Stimulated activated naive B cell treated with anti-CD40 and anti-IgM and Interleukin-4, amounts not matched to agents 10 μg/mL and 1 μg/mL and 100 μg/mL, for 72 hours (primary cell): Measurements from ENCODE around the gene TRMT10B.

Source experiments
- ATAC-seq, 2 donors: fragments of 150-1000 bp; cut with Tn5 transposase; replicated peaks; 2 replicates each; pipeline ENCODE4 v1.10.0; 2021; ENCODE audit warnings: moderate library complexity in 1 of 2
- DNase-seq: peaks from one replicate; pipeline ENCODE4 v3.0.0; 2021
- H3K27ac Mint-ChIP-seq: one replicate; pipeline ENCODE4 v1.8.0; 2022; ENCODE audit warnings: mild to moderate bottlenecking, mixed read lengths
- H3K27me3 Mint-ChIP-seq, 2 donors: one replicate each; pipeline ENCODE4 v1.8.0; 2022; ENCODE audit warnings: mixed read lengths in 2 of 2
- H3K36me3 Mint-ChIP-seq, 2 donors: one replicate each; pipeline ENCODE4 v1.8.0; 2022; ENCODE audit warnings: mixed read lengths in 2 of 2, mild to moderate bottlenecking in 1 of 2
- H3K4me1 Mint-ChIP-seq, 2 donors: one replicate each; pipeline ENCODE4 v1.8.0; 2022; ENCODE audit warnings: mixed read lengths in 2 of 2, mild to moderate bottlenecking in 1 of 2
- H3K4me3 Mint-ChIP-seq, 2 donors: one replicate each; pipeline ENCODE4 v1.8.0; 2022; ENCODE audit warnings: mild to moderate bottlenecking in 2 of 2, mixed read lengths in 2 of 2, moderate library complexity in 1 of 2
- H3K9me3 Mint-ChIP-seq, 2 donors: one replicate each; pipeline ENCODE4 v1.8.0; 2022; ENCODE audit warnings: mixed read lengths in 2 of 2, mild to moderate bottlenecking in 1 of 2

TRMT10B gene, protein sequence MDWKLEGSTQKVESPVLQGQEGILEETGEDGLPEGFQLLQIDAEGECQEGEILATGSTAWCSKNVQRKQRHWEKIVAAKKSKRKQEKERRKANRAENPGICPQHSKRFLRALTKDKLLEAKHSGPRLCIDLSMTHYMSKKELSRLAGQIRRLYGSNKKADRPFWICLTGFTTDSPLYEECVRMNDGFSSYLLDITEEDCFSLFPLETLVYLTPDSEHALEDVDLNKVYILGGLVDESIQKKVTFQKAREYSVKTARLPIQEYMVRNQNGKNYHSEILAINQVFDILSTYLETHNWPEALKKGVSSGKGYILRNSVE

DNA sequence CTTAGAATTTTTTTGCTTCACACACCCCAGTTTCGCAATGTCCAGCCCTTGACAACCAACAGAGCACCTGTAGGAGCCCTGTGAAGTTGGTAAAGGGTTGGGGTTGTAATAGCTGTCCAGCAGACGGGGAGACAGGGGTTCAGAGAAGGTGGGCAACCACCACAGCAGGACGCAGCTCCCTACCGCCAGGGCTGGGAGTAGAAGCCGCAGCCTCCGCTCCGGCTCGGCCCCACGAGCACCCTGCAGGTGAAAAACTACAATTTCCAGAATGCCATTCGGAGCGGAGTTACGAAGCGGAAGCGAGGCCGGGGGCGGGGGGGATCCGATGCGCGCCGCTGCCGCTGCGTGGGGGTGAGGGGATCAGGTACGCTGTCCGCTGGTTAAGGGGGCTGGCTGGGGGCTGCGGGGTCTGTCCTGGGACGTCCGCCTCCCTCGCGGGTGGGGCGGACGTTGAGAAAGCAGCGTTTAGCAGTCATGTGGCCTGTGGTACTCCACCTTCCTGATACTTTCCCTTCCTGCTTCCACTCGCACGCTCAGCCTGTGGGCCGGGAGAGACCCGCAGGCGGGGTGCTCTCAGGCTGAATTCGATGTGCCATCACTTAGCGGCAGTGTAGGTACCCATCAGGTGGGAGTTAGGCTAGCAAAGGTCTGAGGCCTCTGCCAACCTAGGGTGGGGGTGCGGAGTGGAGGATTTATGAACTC, at the start of gene TRMT10B:
Gene TRMT10B (plus strand): TSS at position 317 of the 702 bp plus-strand sequence. CDS start 8,127 bp downstream, outside the sequence.
- DNase-seq = peak; percentile 66
- peak within 1 kb of the TSS; percentile 95 for H3K27ac Mint-ChIP-seq
- peak within 1 kb of the TSS; percentile 86 to 89 for H3K4me3 Mint-ChIP-seq
- peaks cover 9 to 25% of the 10 kb centered on the region in 2 donors for H3K4me1 Mint-ChIP-seq
- peaks cover under 1 to 1% of the 10 kb centered on the region in 2 donors for H3K36me3 Mint-ChIP-seq
- peaks cover 0 to 4% of the 10 kb centered on the region in 2 donors for H3K27me3 Mint-ChIP-seq
- no peaks in the 10 kb centered on the region for H3K9me3 Mint-ChIP-seq
- ATAC-seq = peak; percentile 93

DNA sequence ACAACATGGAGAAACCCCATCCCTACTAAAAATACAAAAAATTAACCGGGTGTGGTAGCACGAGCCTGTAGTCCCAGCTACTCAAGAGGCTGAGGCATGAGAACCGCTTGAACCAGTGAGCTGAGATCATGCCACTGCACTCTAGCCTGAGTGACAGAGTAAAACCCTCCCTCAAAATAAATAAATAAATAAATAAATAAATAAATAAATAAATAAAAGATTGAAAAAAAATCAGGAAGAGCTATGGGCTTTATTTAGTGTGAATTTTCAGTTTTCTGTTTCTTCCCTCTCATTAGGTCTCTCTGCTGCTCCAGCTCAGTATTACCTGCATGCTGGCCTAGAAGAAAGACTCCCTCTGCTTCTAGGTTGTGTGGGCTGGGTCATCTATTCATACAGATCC, 47.8 kb upstream of the TRMT10B start:
- no peaks in the 10 kb centered on the region for H3K9me3 Mint-ChIP-seq
- H3K27me3 Mint-ChIP-seq = peaks cover 0 to 3% of the 10 kb centered on the region in 2 donors
- H3K4me3 Mint-ChIP-seq = no peak overlapping the region
- no peak overlapping the region for H3K27ac Mint-ChIP-seq
- no peaks in the 10 kb centered on the region for H3K36me3 Mint-ChIP-seq
- ATAC-seq (no peak), DNase-seq (no peak)
- peaks cover 4 to 7% of the 10 kb centered on the region in 2 donors for H3K4me1 Mint-ChIP-seq

DNA sequence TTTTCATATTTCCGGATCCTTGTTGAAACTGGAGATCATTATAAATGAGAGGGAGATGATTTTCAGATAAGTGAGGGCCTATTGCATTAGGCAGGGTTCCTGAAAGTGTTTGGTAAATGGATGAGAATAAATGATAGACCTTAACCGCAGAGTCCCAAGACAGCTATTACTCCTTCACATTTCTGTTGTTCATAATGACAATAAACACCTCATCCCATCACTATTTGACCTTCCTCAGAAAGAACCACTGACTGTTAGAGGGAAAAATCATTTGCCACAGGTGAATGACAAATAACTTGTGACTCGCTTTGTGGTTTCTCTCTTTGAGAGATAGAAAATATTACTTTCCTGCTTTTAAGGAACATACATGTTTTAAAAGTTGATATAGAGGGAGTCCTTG, 47.3 kb upstream of the TRMT10B start:
- H3K4me3 Mint-ChIP-seq = no peak overlapping the region
- H3K9me3 Mint-ChIP-seq = no peaks in the 10 kb centered on the region
- ATAC-seq (no peak), DNase-seq (no peak)
- H3K36me3 Mint-ChIP-seq = no peaks in the 10 kb centered on the region
- no peak overlapping the region for H3K27ac Mint-ChIP-seq
- H3K27me3 Mint-ChIP-seq = peaks cover 0 to 3% of the 10 kb centered on the region in 2 donors
- H3K4me1 Mint-ChIP-seq = peaks cover 4 to 7% of the 10 kb centered on the region in 2 donors

DNA sequence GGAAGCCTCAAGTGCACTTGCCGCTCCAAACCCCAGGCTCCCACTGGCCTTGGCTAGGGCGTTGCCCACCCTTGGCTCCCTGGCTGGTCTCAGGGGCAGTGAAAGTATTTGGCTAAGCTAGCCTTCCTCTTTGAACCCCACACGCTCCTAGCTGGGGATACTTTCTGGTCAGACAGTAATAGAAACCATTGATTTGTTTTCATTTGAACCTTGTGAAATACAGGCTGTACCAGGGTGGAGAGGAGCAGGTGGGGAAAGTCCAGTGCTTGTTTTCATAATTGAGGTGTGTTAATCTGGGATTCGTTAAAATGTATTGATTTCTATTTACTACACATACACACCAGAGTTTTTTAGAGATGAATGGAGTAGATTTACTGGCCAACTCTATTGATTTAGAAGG, 45.9 kb upstream of the TRMT10B start:
- Mint-ChIP-seq H3K27me3 (peaks cover 0 to 3% of the 10 kb centered on the region in 2 donors), H3K9me3 (no peaks in the 10 kb centered on the region), H3K27ac (no peak overlapping the region), H3K4me3 (no peak overlapping the region), H3K36me3 (no peaks in the 10 kb centered on the region), H3K4me1 (peaks cover 4 to 7% of the 10 kb centered on the region in 2 donors)
- no peak for DNase-seq
- ATAC-seq = no peak

DNA sequence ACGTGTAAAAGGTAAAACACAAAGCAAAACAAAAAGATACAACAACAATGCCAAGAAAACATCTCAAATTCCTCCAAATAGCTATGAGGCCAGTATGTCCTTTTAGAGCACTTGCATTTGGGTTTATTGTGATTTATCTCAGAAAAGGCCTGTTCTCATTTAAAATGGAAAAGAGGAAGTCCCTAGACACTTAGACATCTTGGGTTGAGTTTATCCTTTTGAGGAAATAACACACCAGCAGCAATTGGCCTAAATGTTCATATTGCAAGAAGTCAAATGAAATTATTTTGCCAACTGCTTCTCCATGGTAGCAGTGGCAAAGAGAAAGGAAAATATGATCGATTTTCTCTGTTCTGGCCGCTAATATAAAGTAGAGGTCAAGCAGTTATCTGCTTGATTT, 43.6 kb upstream of the TRMT10B start:
- no peak for ATAC-seq
- Mint-ChIP-seq H3K27ac (no peak overlapping the region), H3K9me3 (no peaks in the 10 kb centered on the region), H3K4me3 (no peak overlapping the region), H3K27me3 (peaks cover 0 to 3% of the 10 kb centered on the region in 2 donors), H3K36me3 (no peaks in the 10 kb centered on the region), H3K4me1 (peaks cover 4 to 7% of the 10 kb centered on the region in 2 donors)
- DNase-seq = no peak

DNA sequence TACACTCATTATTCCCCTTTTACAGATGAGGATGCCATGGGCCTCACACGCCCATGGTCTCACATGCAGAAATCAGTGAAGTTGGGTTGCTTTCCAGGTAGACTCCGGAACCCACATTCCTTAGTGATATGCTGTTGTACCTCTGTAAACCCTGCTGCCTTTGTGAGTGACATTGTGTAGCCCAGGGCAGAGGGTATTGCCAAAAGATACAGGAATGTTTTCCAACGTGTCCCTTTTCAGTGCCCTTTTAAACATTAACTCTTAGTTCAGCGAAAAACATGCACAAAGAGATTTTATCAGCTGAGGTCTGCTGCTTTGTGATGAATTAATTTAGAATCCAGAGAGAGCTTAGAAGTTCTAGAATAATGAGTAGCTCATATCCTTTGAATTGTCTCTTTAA, 38.3 kb upstream of the TRMT10B start:
- Mint-ChIP-seq H3K36me3 (no peaks in the 10 kb centered on the region), H3K9me3 (no peaks in the 10 kb centered on the region), H3K27me3 (no peaks in the 10 kb centered on the region), H3K4me1 (peaks cover 0 to 5% of the 10 kb centered on the region in 2 donors), H3K4me3 (no peak overlapping the region), H3K27ac (no peak overlapping the region)
- DNase-seq (no peak), ATAC-seq (no peak)

DNA sequence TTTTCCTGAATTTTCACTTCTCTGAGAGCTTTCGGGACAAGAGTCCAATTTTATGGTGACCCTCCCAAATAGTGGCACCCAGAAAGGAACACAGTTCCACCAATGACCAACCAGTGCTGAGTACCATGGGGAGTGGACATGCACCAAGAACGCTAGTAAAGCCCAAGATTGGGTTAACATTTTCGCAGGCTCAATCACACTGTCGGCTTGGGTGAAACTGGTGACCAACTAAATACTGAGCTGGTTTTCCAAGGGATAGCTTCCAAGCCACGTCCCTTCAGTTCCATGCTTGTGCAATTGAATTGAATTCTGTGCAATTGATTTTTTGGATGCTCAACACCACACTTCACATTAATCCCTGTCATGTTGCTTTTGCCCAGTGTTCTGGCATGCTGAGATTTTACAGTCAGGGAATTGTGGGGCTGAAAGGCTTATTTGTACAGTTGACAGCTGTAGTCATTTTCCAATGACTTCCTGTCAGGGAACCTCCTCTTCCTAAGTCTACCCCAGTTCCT, 37.6 kb upstream of the TRMT10B start:
- H3K9me3 Mint-ChIP-seq = no peaks in the 10 kb centered on the region
- H3K36me3 Mint-ChIP-seq = no peaks in the 10 kb centered on the region
- DNase-seq = no peak
- H3K27ac Mint-ChIP-seq = no peak overlapping the region
- no peaks in the 10 kb centered on the region for H3K27me3 Mint-ChIP-seq
- peaks cover 0 to 5% of the 10 kb centered on the region in 2 donors for H3K4me1 Mint-ChIP-seq
- H3K4me3 Mint-ChIP-seq = no peak overlapping the region
- no peak for ATAC-seq

DNA sequence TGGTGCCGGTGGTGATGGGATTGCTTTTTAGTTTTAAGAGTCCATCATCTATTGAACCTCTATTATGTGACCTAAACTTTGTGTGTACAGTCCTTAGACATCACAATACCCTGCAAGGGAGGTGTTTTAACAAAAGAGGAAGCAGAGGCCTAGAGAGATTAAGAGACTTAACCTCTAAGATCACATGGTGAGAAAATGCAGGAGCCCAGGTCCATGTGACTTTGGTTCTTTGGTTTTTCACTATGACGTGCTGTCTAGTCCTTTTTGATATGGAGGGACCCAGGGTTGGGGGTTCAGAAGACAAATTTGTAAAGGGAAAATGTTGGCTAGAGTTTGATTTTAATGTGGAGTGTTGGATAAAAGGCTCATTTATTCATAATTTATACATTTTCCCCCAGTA, 34.1 kb upstream of the TRMT10B start:
- ATAC-seq (peak; percentile 60 to 73), DNase-seq (no peak)
- no peaks in the 10 kb centered on the region for H3K27me3 Mint-ChIP-seq
- peaks cover 0 to 5% of the 10 kb centered on the region in 2 donors for H3K4me1 Mint-ChIP-seq
- H3K9me3 Mint-ChIP-seq = no peaks in the 10 kb centered on the region
- no peaks in the 10 kb centered on the region for H3K36me3 Mint-ChIP-seq
- no peak overlapping the region for H3K4me3 Mint-ChIP-seq
- no peak overlapping the region for H3K27ac Mint-ChIP-seq

DNA sequence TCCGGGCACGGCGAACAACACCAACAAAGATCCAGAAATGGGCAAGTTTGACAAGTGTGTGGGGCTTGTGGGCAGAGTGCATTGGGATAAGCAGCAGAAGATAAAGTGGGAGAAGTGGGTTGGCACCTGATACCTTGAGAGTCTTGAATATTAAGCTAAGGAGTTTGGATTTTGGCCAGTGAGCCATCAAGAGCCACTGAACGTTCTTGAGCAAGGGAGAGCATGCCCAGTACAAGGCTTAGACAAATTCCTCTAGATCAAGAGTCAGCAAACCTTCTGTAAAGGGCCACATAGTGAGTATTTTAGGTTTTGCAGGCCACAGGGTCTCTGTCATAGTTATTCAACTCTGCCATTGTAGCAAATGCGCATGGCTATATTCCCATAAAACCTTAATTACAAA, 26.6 kb upstream of the TRMT10B start:
- ATAC-seq = no peak
- no peaks in the 10 kb centered on the region for H3K36me3 Mint-ChIP-seq

DNA sequence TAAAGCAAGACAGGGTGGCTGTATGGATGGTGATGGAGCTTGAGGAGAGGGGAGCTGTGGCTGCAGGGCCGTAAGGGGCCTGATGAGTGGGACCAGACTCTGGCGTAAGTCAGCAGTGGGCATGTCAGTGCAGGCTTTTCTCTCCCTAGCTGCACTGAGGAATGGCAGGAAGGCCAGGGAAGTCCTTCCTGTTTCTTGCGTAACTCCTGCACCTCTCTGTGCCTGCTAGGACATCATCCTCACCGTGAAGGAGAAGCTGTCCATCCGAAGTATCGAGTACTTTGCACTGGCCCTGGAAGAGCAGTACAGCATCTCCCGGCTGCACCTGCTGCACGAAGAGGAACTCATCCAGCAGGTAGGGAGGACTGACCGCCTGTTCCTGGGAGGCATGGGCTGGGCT, 24.1 kb upstream of the TRMT10B start:
- Mint-ChIP-seq H3K27ac (no peak overlapping the region), H3K36me3 (no peaks in the 10 kb centered on the region), H3K4me3 (no peak overlapping the region), H3K9me3 (no peaks in the 10 kb centered on the region), H3K27me3 (peaks cover 7 to 14% of the 10 kb centered on the region in 2 donors), H3K4me1 (no peaks in the 10 kb centered on the region)
- ATAC-seq (no peak), DNase-seq (no peak)

More for the DNA sequence above, 26.6 kb upstream of the TRMT10B start:
- no peak overlapping the region for H3K4me3 Mint-ChIP-seq
- no peaks in the 10 kb centered on the region for H3K4me1 Mint-ChIP-seq
- H3K27ac Mint-ChIP-seq = no peak overlapping the region
- no peaks in the 10 kb centered on the region for H3K9me3 Mint-ChIP-seq
- H3K27me3 Mint-ChIP-seq = peaks cover 7% of the 10 kb centered on the region in 2 donors
- DNase-seq = no peak

DNA sequence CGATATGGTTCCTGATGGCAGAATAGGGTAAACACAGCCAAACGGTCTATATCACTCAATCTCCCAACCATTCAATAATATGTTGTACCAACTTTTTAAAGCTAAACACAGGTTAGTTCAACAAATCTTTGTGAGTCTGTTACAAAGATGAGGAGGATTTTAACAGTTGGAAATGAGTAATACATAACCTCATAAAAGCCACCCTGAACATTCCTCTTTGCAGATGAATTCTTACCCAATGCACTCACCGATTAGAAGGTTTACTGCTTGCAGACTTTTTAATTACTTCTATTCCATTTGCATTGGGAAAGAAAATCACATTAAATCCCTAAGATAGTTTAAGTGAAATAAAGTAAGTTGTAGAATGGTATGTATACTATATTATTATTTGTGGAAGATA, 23.3 kb upstream of the TRMT10B start:
- no peaks in the 10 kb centered on the region for H3K36me3 Mint-ChIP-seq
- no peak overlapping the region for H3K4me3 Mint-ChIP-seq
- H3K4me1 Mint-ChIP-seq = no peaks in the 10 kb centered on the region
- DNase-seq = no peak
- H3K27me3 Mint-ChIP-seq = peaks cover 7 to 14% of the 10 kb centered on the region in 2 donors
- H3K9me3 Mint-ChIP-seq = no peaks in the 10 kb centered on the region
- H3K27ac Mint-ChIP-seq = no peak overlapping the region
- no peak for ATAC-seq

DNA sequence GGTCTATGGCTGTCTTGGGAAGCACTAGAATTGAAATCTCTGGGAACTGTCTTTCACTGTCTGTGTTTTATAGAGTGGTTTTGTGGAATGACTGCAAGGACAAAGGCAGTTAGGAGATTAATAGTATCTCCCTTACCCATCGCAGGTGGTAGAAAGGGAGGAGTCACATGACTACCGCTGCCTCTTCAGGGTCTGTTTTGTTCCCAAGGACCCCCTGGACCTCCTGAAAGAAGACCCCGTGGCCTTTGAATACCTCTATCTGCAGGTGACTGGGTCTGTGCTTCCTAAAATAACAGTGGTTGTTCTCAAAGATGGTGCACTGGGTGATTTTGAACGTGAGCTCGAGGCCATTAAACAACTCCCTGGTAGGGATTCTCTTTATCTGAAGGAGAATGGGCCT, 22.8 kb upstream of the TRMT10B start:
- Mint-ChIP-seq H3K36me3 (no peaks in the 10 kb centered on the region), H3K4me3 (no peak overlapping the region), H3K27ac (no peak overlapping the region), H3K9me3 (no peaks in the 10 kb centered on the region), H3K4me1 (no peaks in the 10 kb centered on the region), H3K27me3 (peaks cover 7 to 14% of the 10 kb centered on the region in 2 donors)
- ATAC-seq (no peak), DNase-seq (no peak)

DNA sequence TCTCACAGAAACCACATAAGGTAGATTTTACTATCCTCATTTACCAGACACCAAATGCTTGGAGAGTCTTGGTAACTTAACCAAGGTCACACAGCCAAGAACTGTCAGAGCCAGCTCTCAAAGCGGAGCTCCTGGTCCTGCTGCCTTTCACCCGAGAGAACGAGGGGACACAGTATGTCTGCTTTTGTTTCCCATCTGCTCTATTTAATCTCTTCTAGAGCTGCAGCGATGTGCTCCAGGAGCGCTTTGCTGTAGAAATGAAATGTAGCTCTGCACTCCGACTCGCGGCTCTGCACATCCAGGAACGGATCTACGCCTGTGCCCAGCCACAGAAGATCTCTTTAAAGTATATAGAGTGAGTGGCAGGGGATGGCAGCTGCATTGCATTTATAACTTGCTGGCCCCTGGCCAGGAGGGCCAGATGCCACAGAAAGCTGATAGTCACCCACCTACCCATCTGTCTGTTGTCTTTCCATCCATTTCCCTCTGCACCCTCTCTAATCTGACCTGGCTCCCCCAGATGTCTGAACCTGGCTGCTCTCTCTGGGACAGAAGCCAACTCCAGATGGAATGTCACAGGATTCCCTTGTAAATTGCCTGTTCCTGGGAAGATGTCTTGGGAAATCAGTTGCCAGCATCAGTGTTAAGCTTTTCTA, 21.4 kb upstream of the TRMT10B start:
- Mint-ChIP-seq H3K9me3 (no peaks in the 10 kb centered on the region), H3K27ac (no peak overlapping the region)

DNA sequence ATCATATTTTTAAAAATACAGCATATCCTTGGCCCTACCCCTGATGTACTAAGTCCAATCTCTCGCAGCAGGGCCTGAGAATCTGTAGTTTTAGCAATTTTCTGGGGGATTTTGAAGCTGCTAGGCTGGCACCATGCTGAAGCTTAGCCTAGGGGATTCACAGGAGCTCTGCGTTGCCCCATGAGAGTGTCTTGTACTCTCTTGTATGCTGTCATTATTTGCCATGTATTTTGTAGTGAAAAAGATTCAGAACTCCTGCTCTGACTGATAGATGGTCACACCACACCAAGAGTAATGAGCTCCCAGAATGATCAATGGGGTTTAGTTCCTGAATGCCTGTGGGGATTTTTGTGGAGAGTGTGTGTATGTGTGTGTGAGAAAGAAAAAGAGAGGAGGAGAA, 20.7 kb upstream of the TRMT10B start:
- no peak for ATAC-seq
- Mint-ChIP-seq H3K9me3 (no peaks in the 10 kb centered on the region), H3K4me3 (no peak overlapping the region), H3K4me1 (no peaks in the 10 kb centered on the region), H3K36me3 (no peaks in the 10 kb centered on the region), H3K27me3 (peaks cover 5 to 18% of the 10 kb centered on the region in 2 donors), H3K27ac (no peak overlapping the region)
- no peak for DNase-seq

More for the DNA sequence above, 21.4 kb upstream of the TRMT10B start:
- Mint-ChIP-seq H3K36me3 (no peaks in the 10 kb centered on the region), H3K27me3 (peaks cover 7 to 19% of the 10 kb centered on the region in 2 donors), H3K4me3 (no peak overlapping the region), H3K4me1 (no peaks in the 10 kb centered on the region)
- DNase-seq (no peak), ATAC-seq (no peak)
